WTC11 (cell line): Measurements from ENCODE around the gene POLR2A. TPM values are rescaled to one million over a fixed set of nuclear protein-coding genes. Genes with fewer than 3 reads are reported as not detected.
A peak's percentile ranks its signal among the peaks of the same experiment; 100 is the strongest.

Source experiments
- CDX4 ChIP-seq: fragments of 250-450 bp; sonication (Bioruptor Pico); IDR thresholded peaks from 2 replicates; pipeline ENCODE4 v1.9.0; 2021; ENCODE audit warnings: moderate library complexity, mild to moderate bottlenecking, inconsistent platforms, borderline replicate concordance
- CREB1 ChIP-seq: sonication (generic); formaldehyde crosslinking; IDR thresholded peaks from 2 replicates; pipeline ENCODE4 v1.8.0; 2023; ENCODE audit warnings: mild to moderate bottlenecking, missing genetic modification reagents
- EMX1 ChIP-seq: fragments of 250-450 bp; sonication (Bioruptor Pico); IDR thresholded peaks from 2 replicates; pipeline ENCODE4 v1.8.0; 2021; ENCODE audit warnings: mild to moderate bottlenecking
- ERG ChIP-seq: fragments of 250-450 bp; sonication (Bioruptor Pico); IDR thresholded peaks from 2 replicates; pipeline ENCODE4 v1.8.0; 2021; ENCODE audit warnings: mild to moderate bottlenecking
- FOXJ3 ChIP-seq: sonication (generic); formaldehyde crosslinking; IDR thresholded peaks from 2 replicates; pipeline ENCODE4 v1.9.0; 2021; ENCODE audit warnings: missing genetic modification reagents, mild to moderate bottlenecking, borderline replicate concordance
- FOXP4 ChIP-seq: sonication (generic); formaldehyde crosslinking; IDR thresholded peaks from 2 replicates; pipeline ENCODE4 v1.8.0; 2022; ENCODE audit warnings: mild to moderate bottlenecking, missing genetic modification reagents
- GRHL2 ChIP-seq: fragments of 250-450 bp; sonication (Bioruptor Pico); IDR thresholded peaks from 2 replicates; pipeline ENCODE4 v1.8.0; 2022; ENCODE audit warnings: mild to moderate bottlenecking, moderate library complexity; ENCODE audit not compliant: insufficient replicate concordance, severe bottlenecking
- JAZF1 ChIP-seq: fragments of 250-450 bp; sonication (Bioruptor Pico); IDR thresholded peaks from 2 replicates; pipeline ENCODE4 v1.9.0; 2021; ENCODE audit warnings: moderate library complexity, mild to moderate bottlenecking, inconsistent platforms
- JUN ChIP-seq: sonication (generic); formaldehyde crosslinking; IDR thresholded peaks from 2 replicates; pipeline ENCODE4 v1.8.0; 2023; ENCODE audit warnings: mild to moderate bottlenecking, missing genetic modification reagents
- MAX ChIP-seq: sonication (generic); formaldehyde crosslinking; IDR thresholded peaks from 2 replicates; pipeline ENCODE4 v1.8.0; 2022; ENCODE audit warnings: mild to moderate bottlenecking, missing genetic modification reagents
- MLX ChIP-seq: sonication (generic); formaldehyde crosslinking; IDR thresholded peaks from 2 replicates; pipeline ENCODE4 v1.8.1; 2023; ENCODE audit warnings: mild to moderate bottlenecking, missing genetic modification reagents, moderate library complexity
- NFE2L1 ChIP-seq: sonication (generic); formaldehyde crosslinking; IDR thresholded peaks from 2 replicates; pipeline ENCODE4 v1.8.1; 2023; ENCODE audit warnings: missing genetic modification reagents
- NFYB ChIP-seq: sonication (generic); formaldehyde crosslinking; conservative IDR thresholded peaks from 2 replicates; pipeline ENCODE4 v1.8.0; 2022; ENCODE audit warnings: low read depth, missing genetic modification reagents
- PREB ChIP-seq: sonication (generic); formaldehyde crosslinking; IDR thresholded peaks from 2 replicates; pipeline ENCODE4 v1.8.1; 2022; ENCODE audit warnings: mild to moderate bottlenecking, missing genetic modification reagents, moderate library complexity, borderline replicate concordance
- SMAD4 ChIP-seq: sonication (generic); formaldehyde crosslinking; IDR thresholded peaks from 2 replicates; pipeline ENCODE4 v1.8.0; 2022; ENCODE audit warnings: mild to moderate bottlenecking, missing genetic modification reagents
- TCF7 ChIP-seq: sonication (generic); formaldehyde crosslinking; IDR thresholded peaks from 2 replicates; pipeline ENCODE4 v1.8.0; 2022; ENCODE audit warnings: mild to moderate bottlenecking, low read depth, missing genetic modification reagents, moderate library complexity
- ZNF263 ChIP-seq: sonication (generic); formaldehyde crosslinking; IDR thresholded peaks from 2 replicates; pipeline ENCODE4 v1.8.1; 2022; ENCODE audit warnings: low read depth, mild to moderate bottlenecking, moderate library complexity, missing genetic modification reagents
- ZNF281 ChIP-seq: sonication (generic); formaldehyde crosslinking; IDR thresholded peaks from 2 replicates; pipeline ENCODE4 v1.8.0; 2023; ENCODE audit warnings: mild to moderate bottlenecking, missing genetic modification reagents
- ZNF423 ChIP-seq: fragments of 250-450 bp; sonication (Bioruptor Pico); IDR thresholded peaks from 2 replicates; pipeline ENCODE4 v2.1.2; 2022; ENCODE audit warnings: mild to moderate bottlenecking, moderate library complexity
- ZNF425 ChIP-seq: fragments of 250-450 bp; sonication (Bioruptor Pico); conservative IDR thresholded peaks from 2 replicates; pipeline ENCODE4 v1.9.0; 2021; ENCODE audit warnings: mild to moderate bottlenecking
- ZNF532 ChIP-seq: fragments of 250-450 bp; sonication (Bioruptor Pico); IDR thresholded peaks from 2 replicates; pipeline ENCODE4 v1.9.0; 2021; ENCODE audit warnings: mild to moderate bottlenecking, borderline replicate concordance
- ZNF671 ChIP-seq: fragments of 250-450 bp; sonication (Bioruptor Pico); IDR thresholded peaks from 2 replicates; pipeline ENCODE4 v1.8.0; 2021; ENCODE audit warnings: mild to moderate bottlenecking
- total RNA-seq: library from RNA; stranded (reverse); gene quantifications from 3 replicates; pipeline ENCODE4 v1.2.3, GENCODE V29; 2021

Gene POLR2A
- total RNA-seq, 1 experiment from 2014 or later: 170 TPM

- TF ChIP-seq ZNF281 (CRISPR knock-in tag) (no peak), JAZF1 (CRISPR knock-in tag) (no peak), EMX1 (CRISPR knock-in tag) (no peak), ZNF532 (no peak), NFYB (CRISPR knock-in tag) (no peak; the same call in 1 of the 2 replicates), JUN (CRISPR knock-in tag) (no peak), ZNF423 (CRISPR knock-in tag) (peak; percentile 30; the same call in 1 of the 2 replicates), ZNF671 (CRISPR knock-in tag) (no peak), MAX (CRISPR knock-in tag) (peak; percentile 91), ERG (CRISPR knock-in tag) (no peak), TCF7 (CRISPR knock-in tag) (no peak), GRHL2 (CRISPR knock-in tag) (no peak), MLX (CRISPR knock-in tag) (0 out of 2 replicates have a peak, but pooled peaks have one; percentile 64), ZNF263 (no peak; the same call in 1 of the 2 replicates), NFE2L1 (CRISPR knock-in tag) (0 out of 2 replicates have a peak, but pooled peaks have one; percentile 74), FOXP4 (CRISPR knock-in tag) (peak; percentile 77), PREB (CRISPR knock-in tag) (no peak), CREB1 (CRISPR knock-in tag) (no peak), ZNF425 (no peak), FOXJ3 (CRISPR knock-in tag) (no peak), CDX4 (CRISPR knock-in tag) (no peak), SMAD4 (CRISPR knock-in tag) (no peak)
These were observed 47.4 kb upstream of the POLR2A start (continued) for GRCh38 chr17:7436556-7437368.
